GM08714 (cell line): ENCODE results near the gene LAMTOR4.

Experiments used
- H3K4me3 ChIP-seq: fragments of 200-500 bp; sonication (Bioruptor generic); 2 replicates; pipeline ENCODE4 v1.5.1; 2014; ENCODE audit warnings: mild to moderate bottlenecking, low read length, inconsistent platforms
- ZNF274 ChIP-seq: IDR thresholded peaks from 2 replicates; pipeline ENCODE4 v1.6.1; 2012; ENCODE audit warnings: mild to moderate bottlenecking, low read depth, low read length

LAMTOR4 gene

DNA sequence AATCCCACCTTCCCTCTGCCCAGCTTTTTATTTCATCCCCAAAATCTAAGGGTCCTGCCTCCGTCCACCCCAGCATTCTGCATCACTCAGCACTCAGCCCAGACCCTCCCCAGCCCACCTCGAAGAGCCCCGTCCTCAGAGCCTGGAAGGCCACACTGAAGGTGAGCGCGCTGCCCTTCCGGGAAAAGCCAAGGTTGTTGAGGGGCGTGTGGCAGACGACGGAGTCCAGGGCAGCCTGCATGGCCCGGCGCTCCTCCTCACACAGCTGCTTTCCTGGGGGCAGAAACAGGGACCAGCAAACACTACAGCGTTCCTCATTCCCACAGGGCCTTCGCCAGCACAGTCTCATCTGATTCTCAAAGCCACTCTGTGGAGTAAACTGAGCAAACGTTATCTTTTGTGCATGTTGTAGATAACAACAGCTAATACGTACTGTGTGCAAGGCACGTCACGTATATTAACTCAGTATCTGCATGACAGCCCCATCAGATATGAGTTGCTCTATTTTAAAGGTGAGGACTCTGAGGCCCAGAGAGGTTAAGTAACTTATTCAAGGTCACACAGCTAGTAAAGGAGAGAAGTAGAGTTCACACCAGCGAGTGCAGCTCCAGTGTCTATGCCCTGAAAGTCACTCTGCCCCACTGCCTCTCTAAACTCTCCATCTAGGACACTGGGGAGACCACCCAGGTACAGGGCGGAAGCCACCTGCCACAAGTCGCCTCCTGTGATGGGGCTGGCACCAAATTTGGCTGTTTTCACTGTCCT, 7.0 kb downstream of the LAMTOR4 start:
- no peak for TF ChIP-seq ZNF274
- H3K4me3 ChIP-seq, result no peak overlapping the region

DNA sequence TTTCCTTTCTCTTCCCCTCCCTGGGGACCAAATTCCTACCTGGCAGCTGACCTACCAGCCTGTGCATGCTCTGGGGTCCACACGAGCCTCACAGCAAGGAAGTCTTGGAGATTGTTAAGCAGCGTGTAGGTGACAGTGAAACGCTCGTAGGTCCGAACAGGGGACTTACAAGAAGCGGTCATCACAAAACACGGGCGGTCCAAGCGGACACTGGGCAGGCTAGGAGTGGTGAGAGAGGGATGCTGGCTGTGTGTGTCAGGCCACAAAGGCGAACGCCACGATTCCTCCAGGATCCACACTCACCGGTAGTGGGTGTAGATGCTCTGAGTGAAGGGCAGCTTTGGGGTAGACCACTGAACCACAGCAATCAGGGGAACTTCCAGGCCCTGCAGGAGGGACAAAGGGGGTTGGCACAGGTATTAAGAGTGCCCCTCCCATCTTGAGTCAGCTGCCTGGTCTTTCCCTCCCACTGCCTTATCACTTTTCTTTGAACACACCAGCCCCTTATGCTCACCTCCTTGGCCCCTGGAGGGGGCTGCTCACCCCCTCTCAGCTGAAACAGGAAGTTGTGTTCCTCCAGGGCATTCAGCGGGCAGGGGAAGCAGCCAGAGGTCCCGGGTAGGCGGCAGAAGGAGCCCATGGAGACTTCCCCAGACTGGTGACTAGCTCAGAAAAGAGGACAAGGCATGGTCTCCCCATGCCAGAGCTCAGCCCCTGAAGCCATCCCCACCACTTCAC, 7.8 kb downstream of the LAMTOR4 start:
- H3K4me3 ChIP-seq, result no peak overlapping the region; the same call in 1 of the 2 replicates

DNA sequence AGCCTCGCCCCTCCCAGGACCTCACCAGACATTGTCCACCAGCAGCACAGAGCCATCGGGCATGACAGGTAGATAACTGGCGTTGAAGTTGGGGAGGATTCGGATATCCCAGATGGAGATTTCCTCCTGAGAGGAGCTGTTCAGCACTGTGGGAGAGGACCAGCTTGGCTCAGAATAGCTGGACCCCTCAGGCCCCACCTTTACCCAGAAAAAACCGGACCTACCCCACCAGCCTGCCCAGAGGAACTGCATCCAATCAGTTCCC, 8.3 kb downstream of the LAMTOR4 start:
- H3K4me3 ChIP-seq, result no peak overlapping the region; the same call in 1 of the 2 replicates
- no peak for TF ChIP-seq ZNF274

More for the DNA sequence above, 7.8 kb downstream of the LAMTOR4 start:
- no peak for TF ChIP-seq ZNF274

DNA sequence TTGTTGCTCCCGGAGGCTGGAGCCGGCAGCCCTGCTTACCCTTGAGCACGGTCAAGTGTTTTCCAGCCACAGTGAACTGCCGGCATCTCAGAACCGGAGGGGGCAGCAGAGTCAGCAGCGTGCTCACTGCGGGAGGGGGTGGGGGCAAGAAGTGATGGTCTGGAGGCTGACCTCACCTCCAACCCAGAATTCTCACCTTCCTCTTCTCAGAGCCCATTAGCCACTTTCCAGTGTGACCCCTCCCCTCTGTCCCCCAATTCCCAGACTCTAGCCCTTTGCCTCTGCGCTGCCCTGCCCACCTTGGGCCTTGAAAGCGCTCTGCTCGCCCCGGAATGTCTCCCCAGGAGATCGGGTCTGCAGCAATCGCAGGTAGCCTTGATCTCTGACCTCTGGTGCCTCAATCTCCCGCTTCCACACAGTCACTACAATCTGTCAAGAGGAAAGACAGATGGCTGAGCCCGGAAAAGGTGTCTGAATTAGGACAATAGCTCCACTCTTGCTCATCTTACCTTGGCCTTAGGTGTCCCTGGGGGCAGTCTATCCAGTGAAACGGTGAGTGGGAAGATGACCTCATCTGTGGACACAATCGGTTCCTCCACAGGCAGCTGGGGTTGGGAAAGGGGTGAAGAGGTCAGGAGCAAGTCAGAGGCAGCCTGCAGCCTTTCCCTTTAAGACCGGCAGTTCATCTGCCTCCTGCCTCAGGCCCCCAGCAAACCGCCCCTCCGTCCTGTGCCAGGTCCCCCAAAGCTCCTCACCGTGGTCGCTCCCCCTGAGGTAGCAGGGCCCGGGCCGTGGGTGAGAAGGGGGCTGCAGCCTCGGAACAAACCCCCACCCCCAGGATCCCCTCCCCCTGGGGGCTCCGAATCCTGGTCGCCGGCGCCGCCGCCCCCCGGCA, 8.9 kb downstream of the LAMTOR4 start:
- peak overlapping the region; percentile 95 for H3K4me3 ChIP-seq
- TF ChIP-seq ZNF274, result no peak

DNA sequence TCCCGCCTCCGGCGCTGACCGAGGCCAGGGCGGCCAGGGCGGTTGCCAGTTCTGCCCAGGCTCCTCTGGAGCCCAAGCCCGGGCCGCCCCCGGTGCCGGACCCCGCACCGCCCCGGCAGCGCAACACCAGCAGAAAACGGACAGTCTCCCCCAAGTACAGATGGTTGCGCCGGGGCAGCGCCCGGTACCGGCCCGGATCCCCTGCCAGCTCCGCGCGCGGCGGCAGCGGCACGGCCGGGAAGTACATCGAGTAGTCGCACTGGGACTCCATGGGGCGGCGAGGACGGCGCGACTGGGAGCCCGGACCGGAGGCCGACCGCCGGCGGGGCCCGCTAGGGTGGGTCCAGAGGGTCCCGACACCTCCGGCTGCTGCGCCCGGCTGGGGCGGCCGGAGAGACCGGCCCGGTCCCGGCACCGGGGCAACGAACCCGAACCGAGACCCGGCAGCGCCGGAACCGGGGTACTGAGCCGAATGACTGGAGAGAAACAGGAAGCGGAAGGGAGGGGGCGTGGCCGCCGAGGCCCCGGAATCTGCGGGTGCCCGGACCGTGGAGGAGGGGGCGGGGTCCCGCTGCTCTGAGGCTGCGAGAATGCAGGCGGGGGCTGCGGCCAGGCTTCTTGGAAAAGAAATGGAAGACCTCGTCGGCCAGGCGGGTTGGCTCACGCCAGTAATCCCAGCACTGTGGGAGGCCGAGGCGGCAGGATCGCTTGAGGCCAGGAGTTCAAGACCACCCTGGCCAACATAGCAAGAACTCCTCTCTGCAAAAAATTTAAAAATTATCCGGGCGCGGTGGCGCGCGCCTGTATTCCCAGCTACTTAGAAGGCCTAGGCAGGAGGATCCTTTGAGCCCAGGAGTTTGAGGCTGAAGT, 9.7 kb downstream of the LAMTOR4 start, which contains the start of gene TRAPPC14:
Gene TRAPPC14 (minus strand): TSS at position 495 of the 870 bp plus-strand sequence. CDS start 224 bp downstream, at position 271.
- TF ChIP-seq ZNF274, result no peak
- peak within 1 kb of the TSS; percentile 95 for H3K4me3 ChIP-seq

DNA sequence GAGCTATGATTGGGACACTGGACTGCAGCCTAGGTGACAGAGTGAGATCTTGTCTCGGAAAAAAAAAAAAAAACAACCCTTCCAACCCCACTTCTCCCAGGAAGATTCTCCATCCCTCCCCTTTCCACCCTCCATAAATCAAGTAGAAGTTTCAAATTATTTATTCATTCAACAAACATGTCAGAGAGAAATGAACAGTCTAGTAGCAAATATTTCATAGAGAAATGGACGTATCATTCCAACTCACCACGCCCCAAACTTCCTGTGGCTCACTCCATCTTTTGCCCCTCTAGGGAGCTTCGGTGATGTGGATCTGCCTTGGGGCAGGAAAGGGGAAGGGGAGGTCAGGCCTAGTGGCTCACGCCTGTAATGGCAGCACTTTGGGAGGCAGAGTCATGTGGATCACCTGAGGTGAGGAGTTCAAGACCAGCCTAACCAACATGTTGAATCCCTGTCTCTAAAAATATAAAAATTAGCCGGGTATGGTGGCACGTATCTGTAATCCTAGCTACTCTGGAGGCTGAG, 10.4 kb downstream of the LAMTOR4 start:
- peak overlapping the region; percentile 95 for H3K4me3 ChIP-seq
- no peak for TF ChIP-seq ZNF274

DNA sequence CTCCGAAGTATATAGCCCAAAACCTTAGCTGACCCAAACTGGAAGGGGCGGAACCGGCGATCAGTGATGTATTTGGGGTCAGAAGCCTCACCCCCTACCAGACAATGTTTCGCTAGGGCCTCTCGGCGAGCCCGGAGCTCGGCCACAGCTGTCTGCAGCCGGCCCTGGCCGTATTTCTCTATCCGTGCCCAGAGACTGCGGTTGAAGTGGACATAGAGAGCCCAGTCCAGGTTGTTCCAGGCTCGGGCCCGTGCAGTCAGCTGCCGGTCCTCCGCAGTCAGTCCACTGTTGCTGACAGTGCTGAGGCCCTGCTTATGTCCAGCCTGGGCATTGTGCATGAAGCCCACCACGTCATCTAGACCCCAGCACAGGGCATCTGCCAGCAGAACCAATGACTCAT, 11.3 kb downstream of the LAMTOR4 start:
- no peak overlapping the region for H3K4me3 ChIP-seq
- no peak for TF ChIP-seq ZNF274

DNA sequence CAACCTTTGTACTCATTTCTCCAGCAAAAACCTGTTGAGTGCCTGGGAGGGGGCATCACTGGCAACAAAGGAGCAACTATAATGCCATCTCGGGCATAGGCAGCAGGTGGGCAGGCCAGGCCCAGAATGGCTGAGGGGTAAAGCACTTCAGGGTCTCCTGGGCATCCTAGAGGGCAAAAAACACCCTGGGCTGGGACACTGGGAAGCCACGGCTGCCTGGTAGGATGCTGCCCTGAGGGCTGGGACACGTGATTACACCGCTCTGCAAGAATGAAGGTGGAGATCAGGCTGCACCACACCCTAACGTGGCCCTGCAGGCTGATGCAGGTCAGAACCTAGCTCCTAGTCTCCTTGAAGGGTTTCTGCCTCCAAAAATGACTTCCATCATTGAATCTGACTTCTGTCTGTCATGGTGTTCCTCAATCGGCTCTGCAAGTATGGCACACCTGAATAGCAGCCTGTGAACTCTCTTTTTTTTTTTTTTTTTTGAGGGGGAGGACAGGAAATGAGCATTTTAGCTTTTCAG, 14.4 kb downstream of the LAMTOR4 start:
- H3K4me3 ChIP-seq, result no peak overlapping the region
- TF ChIP-seq ZNF274, result no peak

DNA sequence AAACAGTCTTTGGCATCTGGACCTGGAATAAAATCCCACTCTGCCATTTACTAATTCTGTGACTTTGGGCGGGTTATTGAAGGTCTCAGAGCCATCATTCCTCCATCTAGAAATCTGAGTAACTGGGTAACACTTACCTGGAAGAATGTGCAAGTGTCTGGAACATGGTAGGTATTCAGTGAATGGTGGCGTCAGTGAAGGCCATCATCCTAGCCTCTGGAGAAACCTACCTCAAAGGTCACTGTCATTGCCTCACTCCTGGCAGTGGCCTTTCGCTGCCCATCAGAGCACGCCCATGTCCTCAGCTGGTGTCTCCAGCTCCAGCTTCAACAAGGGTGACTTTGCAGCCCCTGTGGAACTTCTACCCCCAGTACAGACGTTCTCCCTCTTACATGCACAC, 15.2 kb downstream of the LAMTOR4 start:
- no peak for TF ChIP-seq ZNF274
- no peak overlapping the region for H3K4me3 ChIP-seq

DNA sequence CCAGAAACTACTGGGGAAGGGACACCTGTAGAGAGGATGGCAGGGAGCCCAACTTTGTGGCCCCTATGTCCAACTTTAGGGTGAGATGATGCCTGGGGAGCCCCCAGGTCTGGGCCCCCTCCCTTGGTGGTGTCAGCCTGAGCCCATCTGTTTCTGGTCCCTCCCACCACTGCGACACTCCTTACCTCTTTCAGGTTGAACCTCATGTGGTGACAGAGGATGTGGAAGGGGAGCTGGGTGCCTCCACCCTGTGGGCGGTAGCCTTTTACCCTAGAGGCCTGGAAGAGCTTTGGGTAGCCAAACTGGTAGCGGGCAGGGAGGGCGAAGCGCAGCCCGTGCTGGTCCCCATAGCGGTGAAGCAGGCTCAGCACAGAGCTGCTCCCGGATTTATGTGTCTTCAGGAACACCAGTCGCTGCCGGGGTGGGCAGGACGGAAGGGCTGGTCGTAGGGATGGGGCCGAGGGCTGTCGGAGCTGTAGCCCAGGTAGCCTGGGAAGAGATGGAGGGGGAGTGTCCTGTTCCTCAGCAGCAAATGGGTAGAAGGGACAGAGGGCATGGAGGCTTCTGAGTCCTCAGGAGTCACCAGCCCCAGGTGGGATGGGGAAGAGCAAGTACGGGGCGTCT, 17.7 kb downstream of the LAMTOR4 start:
- no peak for TF ChIP-seq ZNF274
- H3K4me3 ChIP-seq, result no peak overlapping the region

DNA sequence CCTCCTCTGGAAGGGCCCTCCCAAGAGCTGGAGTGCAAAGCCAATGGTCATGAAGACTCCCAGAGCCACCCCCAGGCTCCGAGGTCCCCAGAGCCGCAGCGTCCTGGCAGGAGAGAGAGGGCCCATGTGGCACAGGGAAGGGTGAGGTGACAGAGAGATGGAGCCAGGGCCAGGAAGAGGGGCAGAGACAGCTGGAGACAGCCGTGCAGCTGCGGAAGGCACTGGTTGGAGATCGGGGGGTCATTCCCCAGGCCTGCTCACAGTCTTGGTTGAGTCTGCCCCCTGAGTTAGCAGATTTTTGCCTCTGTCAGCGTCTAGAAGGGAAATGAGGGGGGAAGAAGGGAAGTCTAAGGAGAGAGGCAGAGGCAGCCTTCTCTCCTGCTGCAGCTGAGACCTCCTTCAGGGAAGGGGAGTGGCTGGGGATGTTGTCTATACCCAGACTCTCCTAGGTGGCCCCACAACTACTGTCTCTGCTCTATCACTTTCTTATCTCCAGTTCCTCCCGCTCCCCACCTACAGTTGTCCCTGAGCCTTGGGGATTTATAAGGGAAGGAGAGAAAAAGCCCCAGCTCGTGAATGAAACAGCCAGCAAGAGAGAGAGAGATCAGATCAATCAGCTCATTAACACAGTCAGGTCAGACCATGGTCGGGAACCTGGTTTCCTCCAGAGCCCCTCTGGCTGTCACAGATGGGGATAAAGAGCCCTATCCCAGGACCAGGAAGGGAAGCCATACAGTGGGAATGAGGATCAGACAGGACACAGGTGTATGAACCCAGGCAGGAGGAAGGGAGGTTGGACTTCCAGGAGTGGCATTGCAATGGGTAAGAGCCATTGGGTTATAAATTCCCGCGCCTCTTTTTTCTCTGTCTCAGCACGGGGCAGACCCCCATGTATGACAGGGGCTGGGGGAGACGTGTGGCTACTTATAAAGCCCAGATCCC, 18.5 kb downstream of the LAMTOR4 start:
- no peak overlapping the region; the same call in 1 of the 2 replicates for H3K4me3 ChIP-seq
- TF ChIP-seq ZNF274, result no peak
